Measurements from ENCODE around the gene SECTM1.

Gene SECTM1

DNA sequence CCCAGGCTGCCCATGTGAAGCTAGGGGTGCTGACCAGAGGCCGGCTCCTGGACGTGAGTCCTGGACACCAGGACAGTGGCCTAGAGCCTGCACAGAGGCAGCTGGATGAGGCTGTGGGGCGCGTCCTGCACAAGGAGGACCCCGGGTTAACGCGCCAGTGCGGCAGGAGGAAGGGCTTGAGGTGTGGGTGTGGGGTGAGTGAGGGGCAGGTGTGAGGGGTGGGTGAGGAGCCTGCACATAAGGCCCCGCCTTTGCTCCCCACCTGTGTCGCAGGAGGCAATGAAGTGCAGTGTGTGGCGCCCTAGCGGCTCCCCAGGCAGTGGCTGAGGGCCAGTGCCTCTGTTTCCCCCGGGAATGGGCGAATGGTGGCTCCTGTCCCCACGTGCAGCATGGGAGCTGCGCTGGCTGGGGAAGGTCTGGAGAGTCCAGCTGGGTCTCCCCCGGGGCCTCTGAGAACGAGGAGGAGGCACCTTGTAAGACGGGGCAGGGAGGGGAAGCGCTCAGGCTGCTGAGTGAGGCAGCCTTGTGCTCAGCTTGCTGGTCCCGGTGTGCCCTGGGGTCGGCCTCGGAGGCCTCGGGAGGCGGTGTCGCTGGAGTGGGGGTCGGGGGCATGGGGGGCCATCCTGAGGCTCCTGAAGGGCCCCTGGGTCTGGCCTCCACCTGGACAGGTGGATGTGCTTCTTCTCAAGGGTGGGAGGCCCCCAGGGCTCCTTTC is 19.4 kb downstream of the SECTM1 start:
- DNase-seq, result no peak

- DNase-seq, result no peak
Observed at GRCh38 chr17:82313195-82314011, 20.2 kb downstream of the SECTM1 start.

- DNase-seq, result no peak
Observed at GRCh38 chr17:82311971-82312370, 21.6 kb downstream of the SECTM1 start.

DNA sequence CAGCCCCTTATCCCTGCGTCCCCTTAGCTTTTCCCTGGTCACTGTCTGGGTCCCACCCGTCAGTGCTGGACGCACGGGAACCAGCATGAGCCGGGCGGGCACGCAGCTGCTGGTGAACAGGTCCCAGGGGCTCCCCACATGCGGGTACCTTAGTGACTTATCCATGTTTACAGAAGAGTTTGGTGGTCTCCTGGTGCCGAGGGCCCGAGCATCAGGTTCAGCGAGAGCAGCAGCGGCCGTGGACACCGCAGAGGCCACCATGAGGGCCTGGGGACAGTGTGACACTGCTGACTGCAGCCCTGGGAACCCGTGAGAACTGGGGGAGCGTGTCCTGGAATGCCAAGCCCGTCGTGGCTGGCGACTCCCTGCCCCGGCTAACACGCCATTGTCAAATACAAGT is 22.7 kb downstream of the SECTM1 start:
- no peak for DNase-seq

GRCh38 chr17:82309656-82310570 is 23.7 kb downstream of the SECTM1 start:
- no peak for DNase-seq

GRCh38 chr17:82305727-82306300 is 27.8 kb downstream of the SECTM1 start:
- no peak for DNase-seq

DNA sequence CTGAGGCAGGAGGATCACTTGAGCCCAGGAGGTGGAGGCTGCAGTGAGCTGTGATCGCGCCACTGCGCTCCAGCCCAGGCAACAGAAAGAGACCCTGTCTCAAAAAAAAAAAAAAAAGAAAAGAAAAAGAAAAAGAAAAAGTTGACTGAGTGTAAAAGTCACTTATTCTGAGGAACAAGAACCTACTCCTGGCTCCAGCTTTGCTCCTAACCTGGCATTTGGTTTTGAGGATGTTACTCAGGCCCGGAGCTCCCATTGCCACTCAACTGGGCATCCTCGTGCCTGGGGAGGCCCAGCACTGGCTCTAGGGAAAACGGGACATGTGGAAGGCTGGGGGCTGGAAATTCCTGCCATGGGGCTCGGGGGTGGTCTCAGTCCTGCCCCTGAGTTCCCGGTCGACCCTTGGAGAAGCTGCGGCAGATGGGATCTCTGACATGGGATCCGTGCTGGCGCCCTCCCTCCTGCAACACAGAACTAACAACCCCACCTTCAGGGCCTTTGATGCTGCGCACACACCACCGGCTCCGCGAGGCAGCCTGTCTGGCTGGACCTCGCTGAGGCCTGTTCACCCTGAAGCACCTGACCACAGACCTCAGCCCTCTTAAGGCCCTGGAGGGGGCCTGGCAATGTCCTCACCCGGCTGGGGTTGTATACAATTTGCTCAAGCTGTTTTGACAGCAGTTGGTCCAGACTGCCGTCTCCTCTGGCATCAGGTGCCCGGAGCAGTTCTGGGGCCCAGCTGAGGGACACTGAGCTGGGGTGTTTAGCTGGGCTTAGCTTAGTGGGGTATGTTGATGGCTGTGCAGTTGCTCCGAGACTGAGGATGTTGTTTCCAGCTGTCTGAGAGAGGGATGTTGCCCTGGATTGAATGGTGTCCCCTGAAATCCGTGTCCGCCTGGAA is 28.5 kb downstream of the SECTM1 start:
- no peak for DNase-seq

GRCh38 chr17:82303944-82304808 is 29.4 kb downstream of the SECTM1 start:
- DNase-seq, result no peak

- no peak for DNase-seq
Observed at GRCh38 chr17:82302991-82303943, 30.3 kb downstream of the SECTM1 start.

DNA sequence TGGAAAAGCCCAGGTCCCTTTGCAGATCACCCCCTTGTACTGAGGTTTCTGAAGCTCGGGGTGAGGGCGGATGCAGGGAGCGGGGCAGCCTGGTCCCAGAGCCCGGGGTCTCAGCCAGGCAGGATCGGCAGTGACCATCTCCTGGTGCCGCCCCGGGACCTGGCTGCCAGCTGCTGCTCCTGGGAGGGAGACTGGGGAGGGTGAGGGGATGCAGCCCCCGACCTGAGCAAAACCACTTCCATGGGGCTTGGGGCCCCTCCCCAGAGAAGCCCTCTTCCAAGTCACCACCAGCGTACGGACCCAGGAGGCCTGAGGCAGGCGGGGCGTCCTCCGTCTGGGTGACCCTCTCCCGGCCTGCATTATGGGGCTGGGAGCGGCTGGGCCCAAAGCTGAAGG is 31.0 kb downstream of the SECTM1 start:
- DNase-seq, result no peak

DNA sequence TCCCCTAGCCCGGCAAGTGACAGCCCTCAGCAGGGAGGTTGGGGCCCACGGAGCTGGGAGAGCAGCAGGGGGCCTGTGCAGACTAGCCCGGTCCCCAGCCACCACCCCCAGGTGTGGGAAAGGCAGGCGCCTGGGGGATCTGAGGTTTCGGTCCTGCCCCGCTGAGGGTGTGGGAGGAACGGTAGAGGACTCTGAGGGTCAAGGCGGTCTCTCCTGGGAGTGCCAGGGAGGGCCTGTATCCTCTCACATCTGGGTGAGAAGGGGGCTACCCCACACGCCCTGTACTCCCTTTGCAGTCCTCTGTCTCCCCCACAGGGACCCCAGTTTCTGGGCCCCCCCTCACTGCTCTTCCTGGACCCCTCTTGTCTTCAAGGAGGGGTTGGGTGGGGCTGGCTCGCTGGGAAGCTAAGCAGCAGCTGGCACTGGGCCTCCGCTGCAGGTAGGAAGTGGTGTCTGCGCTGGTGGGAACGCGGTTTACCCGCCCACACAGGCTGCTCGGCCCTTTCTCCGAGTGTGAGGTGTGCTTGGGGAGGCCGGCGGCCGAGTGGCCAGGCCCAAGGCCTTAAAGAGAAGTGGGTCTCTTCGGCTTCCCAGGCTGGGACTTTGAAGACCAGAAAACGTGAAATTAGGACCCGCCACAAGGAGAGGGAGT is 31.5 kb downstream of the SECTM1 start:
- DNase-seq, result no peak

GRCh38 chr17:82301300-82301915 is 32.2 kb downstream of the SECTM1 start:
- no peak for DNase-seq

- DNase-seq, result peak; percentile 53
Observed at GRCh38 chr17:82300707-82301270, 32.8 kb downstream of the SECTM1 start.

DNA sequence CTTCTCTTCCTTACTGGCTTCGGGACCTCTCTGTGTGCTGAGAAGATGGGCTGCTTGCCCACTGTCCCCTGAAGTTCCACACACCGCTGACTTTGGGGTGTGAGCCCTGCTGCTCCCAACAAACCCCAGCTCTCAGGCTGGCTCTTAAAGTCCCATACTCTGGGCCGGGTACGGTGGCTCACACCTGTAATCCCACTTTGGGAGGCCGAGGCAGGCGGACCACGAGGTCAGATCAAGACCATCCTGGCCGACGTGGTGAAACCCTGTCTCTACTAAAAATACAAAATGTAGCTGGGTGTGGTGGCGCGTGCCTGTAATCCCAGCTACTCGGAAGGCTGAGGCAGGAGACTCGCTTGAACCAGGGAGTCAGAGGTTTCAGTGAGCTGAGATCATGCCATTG is 33.3 kb downstream of the SECTM1 start:
- DNase-seq, result no peak

DNA sequence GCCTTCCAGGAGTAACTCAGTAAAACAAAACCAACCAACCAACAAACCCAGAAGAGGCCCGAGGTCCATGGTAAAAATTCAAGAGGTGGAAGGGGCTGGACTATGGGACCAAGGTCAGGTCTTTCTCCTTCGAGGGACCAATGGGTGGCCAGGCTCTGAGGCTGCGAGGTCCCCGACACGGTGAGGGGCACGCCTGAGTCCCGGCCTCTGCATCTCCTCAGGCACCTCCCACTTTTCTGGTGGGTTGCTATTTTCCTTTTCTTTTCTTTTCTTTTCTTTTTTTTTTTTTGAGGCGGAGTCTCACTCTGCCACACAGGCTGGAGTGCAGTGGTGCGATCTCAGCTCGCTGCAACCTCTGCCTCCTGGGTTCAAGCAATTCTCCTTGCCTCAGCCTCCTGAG is 34.1 kb downstream of the SECTM1 start:
- DNase-seq, result no peak

- no peak for DNase-seq
Observed at GRCh38 chr17:82298538-82299421, 34.8 kb downstream of the SECTM1 start.
